Measurements from ENCODE around the gene MYL4.

Gene MYL4

DNA sequence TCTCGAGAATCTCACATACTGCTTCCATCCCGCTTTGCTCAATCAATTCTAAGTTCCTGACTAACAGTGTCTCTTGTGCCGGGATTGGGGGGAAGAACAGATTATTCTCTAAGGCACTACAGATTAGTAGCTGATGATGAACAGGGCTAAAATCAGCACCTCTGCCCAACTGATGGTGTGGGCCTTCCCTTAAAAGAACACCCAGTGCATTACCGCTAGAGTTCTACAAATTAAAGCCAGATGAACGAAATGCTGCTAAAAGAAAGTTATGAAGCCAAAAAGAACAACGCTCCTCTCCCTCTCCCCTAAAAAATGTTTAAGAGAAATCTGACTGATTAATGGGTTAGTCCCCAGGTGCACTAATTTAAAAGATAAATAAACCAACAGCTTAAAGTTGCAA, 24.5 kb upstream of the MYL4 start:
- H3K4me3 Mint-ChIP-seq = no peak overlapping the region
- intact Hi-C loops (cut with micrococcal nuclease) = loop anchor here (5.0 to 10.0 kb wide), 2 partner anchors 43 to 140 kb away; partner anchors contain the start of gene EFCAB13
- H3K27ac Mint-ChIP-seq = no peak overlapping the region

GRCh38 chr17:47188271-47188875, 20.8 kb upstream of the MYL4 start:
- Mint-ChIP-seq H3K36me3 (ENCODE audit: low read depth) (peaks cover 19% of the 10 kb centered on the region), H3K9me3 (no peaks in the 10 kb centered on the region), H3K27ac (peak overlapping the region; percentile 95), H3K4me1 (ENCODE audit: low read depth) (peaks cover 38% of the 10 kb centered on the region), H3K27me3 (no peaks in the 10 kb centered on the region), H3K4me3 (peak overlapping the region; percentile 90)
- intact Hi-C loops (cut with micrococcal nuclease) = loop anchor here (5.0 to 10.0 kb wide), 2 partner anchors 39 to 136 kb away; partner anchors contain the start of gene EFCAB13

More for the DNA sequence above, 24.5 kb upstream of the MYL4 start:
- Mint-ChIP-seq H3K9me3 (no peaks in the 10 kb centered on the region), H3K36me3 (ENCODE audit: low read depth) (peaks cover 47% of the 10 kb centered on the region), H3K27me3 (no peaks in the 10 kb centered on the region), H3K4me1 (ENCODE audit: low read depth) (peaks cover 42% of the 10 kb centered on the region)

DNA sequence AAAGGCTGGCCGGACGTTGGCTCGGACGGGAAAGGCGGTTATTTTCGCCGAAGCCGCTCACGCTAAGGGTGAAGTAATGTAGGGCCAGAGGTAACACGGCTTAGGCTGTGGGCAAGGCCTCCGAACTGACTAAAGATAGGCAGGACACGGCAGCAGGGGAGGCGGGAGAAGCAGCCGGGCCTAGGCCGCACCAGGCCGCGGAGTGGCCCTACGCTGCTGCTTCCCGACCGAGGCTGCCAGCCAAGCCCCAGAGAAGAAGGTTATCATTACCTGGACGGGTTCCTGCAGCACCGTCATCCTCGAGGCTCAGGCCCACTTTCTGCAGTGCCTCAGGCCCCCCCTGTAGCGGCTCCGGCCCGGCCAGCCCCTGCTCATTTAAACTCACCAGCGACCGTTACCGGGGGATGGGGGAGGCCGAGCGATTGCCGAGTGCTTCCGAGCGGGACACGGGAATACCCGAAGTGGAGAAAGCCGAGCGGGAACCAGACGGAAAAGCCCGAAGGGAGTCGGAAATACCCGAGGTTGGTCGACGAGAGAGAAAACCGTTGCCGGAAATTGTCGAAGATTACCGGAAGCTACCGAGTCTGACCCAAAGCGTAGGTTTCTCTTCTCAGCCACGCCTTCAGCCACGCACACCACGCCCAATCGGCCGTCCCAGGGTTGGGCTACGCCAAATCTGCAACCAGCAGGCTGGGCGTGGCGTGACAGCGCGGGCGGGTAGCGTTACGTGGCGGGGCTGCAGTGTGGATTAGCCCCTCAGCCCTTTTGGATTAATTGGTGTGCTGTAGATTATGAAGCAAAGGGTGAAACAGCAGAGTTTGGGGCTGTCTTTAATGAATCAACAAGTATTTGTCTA, 20.0 kb upstream of the MYL4 start, which contains the start of gene CDC27:
Gene CDC27, minus strand, starts transcription at position 420 of the 856 bp plus-strand sequence. Its CDS starts 123 bp downstream, at position 297.
- Mint-ChIP-seq H3K36me3 (ENCODE audit: low read depth) (peaks cover 19% of the 10 kb centered on the region), H3K27ac (peak within 1 kb of the TSS; percentile 95), H3K9me3 (no peaks in the 10 kb centered on the region), H3K4me3 (peak within 1 kb of the TSS; percentile 90), H3K4me1 (ENCODE audit: low read depth) (peaks cover 43% of the 10 kb centered on the region), H3K27me3 (no peaks in the 10 kb centered on the region)
- intact Hi-C loops (cut with micrococcal nuclease) = loop anchor here (5.0 to 10.0 kb wide), 2 partner anchors 38 to 136 kb away; partner anchors contain the start of gene EFCAB13

DNA sequence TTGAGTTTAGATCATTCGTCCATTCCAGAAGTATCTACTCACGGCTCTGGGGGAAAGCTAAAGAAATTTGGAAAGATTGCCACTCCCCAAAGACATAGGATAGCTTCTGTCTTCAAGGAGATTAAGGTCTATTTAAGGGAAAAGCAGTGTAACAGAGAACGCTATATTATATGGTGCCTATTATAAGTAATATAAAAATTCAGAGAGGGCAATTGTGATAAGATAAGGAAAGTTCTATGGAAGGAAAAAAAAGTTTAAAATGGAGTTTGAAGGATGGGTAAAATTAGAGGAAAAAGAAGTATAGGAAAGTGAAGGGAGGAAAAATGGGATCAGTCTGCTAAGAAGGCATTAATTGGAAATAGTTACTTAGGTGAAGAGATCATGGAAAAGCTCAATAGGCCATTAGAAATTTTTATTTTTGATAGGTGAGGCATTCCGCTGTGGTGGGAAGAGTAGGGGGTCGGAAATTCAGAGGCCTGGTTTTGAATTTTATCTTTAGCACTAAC, 19.4 kb upstream of the MYL4 start:
- Mint-ChIP-seq H3K27me3 (peaks cover 4% of the 10 kb centered on the region), H3K27ac (peak overlapping the region; percentile 95), H3K36me3 (ENCODE audit: low read depth) (peaks cover 14% of the 10 kb centered on the region), H3K4me1 (ENCODE audit: low read depth) (peaks cover 37% of the 10 kb centered on the region), H3K4me3 (peak overlapping the region; percentile 90), H3K9me3 (no peaks in the 10 kb centered on the region)
- intact Hi-C loops (cut with micrococcal nuclease) = loop anchor here (5.0 to 10.0 kb wide), 2 partner anchors 38 to 135 kb away; partner anchors contain the start of gene EFCAB13

- Mint-ChIP-seq H3K4me1 (ENCODE audit: low read depth) (peaks cover 37% of the 10 kb centered on the region), H3K27me3 (peaks cover 4% of the 10 kb centered on the region), H3K9me3 (no peaks in the 10 kb centered on the region), H3K36me3 (ENCODE audit: low read depth) (peaks cover 14% of the 10 kb centered on the region), H3K4me3 (no peak overlapping the region), H3K27ac (peak overlapping the region; percentile 95)
- intact Hi-C loops (cut with micrococcal nuclease) = no loop called here
Measured at GRCh38 chr17:47190243-47190642, 18.9 kb upstream of the MYL4 start.

DNA sequence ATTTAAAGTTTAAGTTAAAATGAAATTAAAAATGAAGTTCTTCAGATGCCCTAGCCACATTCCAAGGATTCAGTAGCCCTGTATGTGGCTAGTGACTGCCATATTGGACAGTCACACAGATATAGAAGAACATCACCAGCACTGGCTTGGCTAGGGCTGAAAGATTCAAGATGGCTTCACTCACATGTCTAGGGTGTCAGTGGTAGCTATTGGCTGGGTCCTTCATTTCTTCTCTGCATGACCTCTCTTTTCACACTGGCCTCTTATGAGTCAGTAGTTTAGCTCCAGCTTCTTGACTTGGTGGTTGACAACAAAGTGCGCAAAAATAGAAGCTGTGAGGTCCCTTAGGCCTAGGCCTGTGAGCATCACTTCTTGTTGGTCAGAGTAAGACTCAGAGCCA, 18.4 kb upstream of the MYL4 start:
- H3K4me1 Mint-ChIP-seq (ENCODE audit: low read depth) = peaks cover 36% of the 10 kb centered on the region
- H3K9me3 Mint-ChIP-seq = no peaks in the 10 kb centered on the region
- intact Hi-C loops (cut with micrococcal nuclease) = no loop called here
- no peak overlapping the region for H3K4me3 Mint-ChIP-seq
- peaks cover 14% of the 10 kb centered on the region for H3K36me3 Mint-ChIP-seq (ENCODE audit: low read depth)
- H3K27ac Mint-ChIP-seq = no peak overlapping the region
- H3K27me3 Mint-ChIP-seq = peaks cover 8% of the 10 kb centered on the region

DNA sequence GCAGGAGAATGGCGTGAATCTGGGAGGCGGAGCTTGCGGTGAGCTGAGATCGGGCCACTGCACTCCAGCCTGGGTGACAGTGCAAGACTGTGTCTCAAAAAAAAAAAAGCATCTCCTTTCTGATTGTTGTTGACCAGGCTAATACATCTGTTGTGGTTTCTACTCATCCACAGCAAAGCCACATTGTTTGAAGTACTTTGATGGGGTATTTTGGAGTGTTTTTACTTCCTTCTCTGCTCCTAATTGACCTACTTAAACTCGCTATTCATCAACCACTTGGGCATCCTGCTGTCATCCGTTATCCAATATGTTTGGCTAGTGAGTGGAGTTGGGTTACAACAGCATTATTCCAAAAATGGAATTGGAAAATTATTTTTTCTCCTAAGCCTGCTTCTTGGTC, 16.6 kb upstream of the MYL4 start:
- Mint-ChIP-seq H3K27me3 (peaks cover 8% of the 10 kb centered on the region), H3K4me1 (ENCODE audit: low read depth) (peaks cover 25% of the 10 kb centered on the region), H3K9me3 (no peaks in the 10 kb centered on the region), H3K36me3 (ENCODE audit: low read depth) (peaks cover 8% of the 10 kb centered on the region), H3K4me3 (no peak overlapping the region), H3K27ac (peak overlapping the region; percentile 31)
- intact Hi-C loops (cut with micrococcal nuclease) = no loop called here

GRCh38 chr17:47193931-47194511, 15.1 kb upstream of the MYL4 start:
- peaks cover 25% of the 10 kb centered on the region for H3K4me1 Mint-ChIP-seq (ENCODE audit: low read depth)
- H3K27ac Mint-ChIP-seq = peak overlapping the region; percentile 31
- H3K27me3 Mint-ChIP-seq = peaks cover 8% of the 10 kb centered on the region
- H3K9me3 Mint-ChIP-seq = no peaks in the 10 kb centered on the region
- peaks cover 1% of the 10 kb centered on the region for H3K36me3 Mint-ChIP-seq (ENCODE audit: low read depth)
- H3K4me3 Mint-ChIP-seq = no peak overlapping the region
- intact Hi-C loops (cut with micrococcal nuclease) = no loop called here

DNA sequence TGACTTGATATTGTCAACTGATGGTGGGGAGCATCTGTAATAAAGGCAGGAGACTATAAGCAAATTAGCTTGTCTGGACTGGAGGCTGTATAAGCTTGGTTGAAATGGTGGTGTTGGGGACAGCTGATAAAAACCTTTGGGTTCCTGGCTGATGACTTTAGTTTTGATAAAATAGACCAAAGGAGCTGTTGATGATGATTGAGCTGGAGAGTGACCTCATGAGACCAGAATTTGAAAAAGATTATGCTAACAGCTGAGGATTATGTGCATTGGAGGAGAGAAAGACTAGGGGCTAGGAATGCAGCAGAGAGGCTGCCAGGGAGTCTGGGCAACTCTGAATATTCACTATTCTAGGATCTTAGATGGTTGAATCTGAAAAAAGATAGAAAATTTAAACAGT, 11.3 kb upstream of the MYL4 start:
- Mint-ChIP-seq H3K4me3 (no peak overlapping the region), H3K4me1 (ENCODE audit: low read depth) (peaks cover 29% of the 10 kb centered on the region), H3K9me3 (no peaks in the 10 kb centered on the region), H3K27me3 (peaks cover 8% of the 10 kb centered on the region), H3K27ac (no peak overlapping the region), H3K36me3 (ENCODE audit: low read depth) (no peaks in the 10 kb centered on the region)
- intact Hi-C loops (cut with micrococcal nuclease) = no loop called here

DNA sequence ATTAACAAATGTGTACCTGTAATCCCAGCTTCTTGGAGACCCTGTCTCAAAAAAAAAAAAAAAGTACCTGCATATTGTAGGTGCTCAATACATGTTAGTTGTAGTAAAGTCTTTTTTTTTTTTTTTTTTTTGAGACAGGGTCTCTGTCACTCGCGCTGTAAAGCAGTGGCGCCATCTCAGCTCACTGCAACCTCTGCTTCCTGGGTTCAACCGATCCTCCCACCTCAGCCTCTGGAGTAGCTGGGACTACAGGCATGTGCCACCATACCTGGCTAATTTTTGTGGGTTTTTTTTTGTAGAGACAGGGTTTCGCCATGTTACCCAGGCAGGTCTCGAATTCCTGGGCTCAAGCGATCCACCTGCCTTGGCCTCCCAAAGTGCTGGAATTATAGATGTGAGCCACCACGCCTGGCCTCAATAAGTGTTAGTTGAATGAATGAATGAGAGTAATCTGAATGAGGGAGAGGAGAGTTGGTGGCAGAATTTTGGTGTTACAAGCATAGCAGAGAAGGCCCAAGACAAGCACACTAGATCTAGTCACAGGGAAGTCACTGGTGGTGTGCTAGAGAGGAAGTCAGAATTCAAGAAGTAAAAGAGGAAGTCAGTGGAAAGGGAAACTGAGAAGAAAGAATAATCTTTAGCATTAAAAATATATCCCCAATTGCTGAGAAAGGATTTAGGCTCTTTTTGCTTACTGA, 9.4 kb upstream of the MYL4 start:
- Mint-ChIP-seq H3K4me3 (peak overlapping the region; percentile 55), H3K4me1 (ENCODE audit: low read depth) (peaks cover 39% of the 10 kb centered on the region)

GRCh38 chr17:47200325-47200664, 8.9 kb upstream of the MYL4 start:
- Mint-ChIP-seq H3K4me1 (ENCODE audit: low read depth) (peaks cover 44% of the 10 kb centered on the region), H3K36me3 (ENCODE audit: low read depth) (no peaks in the 10 kb centered on the region), H3K27me3 (peaks cover 4% of the 10 kb centered on the region), H3K27ac (peak overlapping the region; percentile 95), H3K9me3 (no peaks in the 10 kb centered on the region), H3K4me3 (peak overlapping the region; percentile 55)
- intact Hi-C loops (cut with micrococcal nuclease) = no loop called here

More for the DNA sequence above, 9.4 kb upstream of the MYL4 start:
- Mint-ChIP-seq H3K27ac (peak overlapping the region; percentile 95), H3K9me3 (no peaks in the 10 kb centered on the region), H3K36me3 (ENCODE audit: low read depth) (no peaks in the 10 kb centered on the region), H3K27me3 (peaks cover 4% of the 10 kb centered on the region)
- intact Hi-C loops (cut with micrococcal nuclease) = no loop called here

- intact Hi-C loops (cut with micrococcal nuclease) = no loop called here
- H3K4me1 Mint-ChIP-seq (ENCODE audit: low read depth) = peaks cover 52% of the 10 kb centered on the region
- H3K27me3 Mint-ChIP-seq = no peaks in the 10 kb centered on the region
- no peak overlapping the region for H3K4me3 Mint-ChIP-seq
- no peaks in the 10 kb centered on the region for H3K9me3 Mint-ChIP-seq
- H3K36me3 Mint-ChIP-seq (ENCODE audit: low read depth) = no peaks in the 10 kb centered on the region
- H3K27ac Mint-ChIP-seq = peak overlapping the region; percentile 95
Measured at GRCh38 chr17:47201166-47201565, 8.0 kb upstream of the MYL4 start.

DNA sequence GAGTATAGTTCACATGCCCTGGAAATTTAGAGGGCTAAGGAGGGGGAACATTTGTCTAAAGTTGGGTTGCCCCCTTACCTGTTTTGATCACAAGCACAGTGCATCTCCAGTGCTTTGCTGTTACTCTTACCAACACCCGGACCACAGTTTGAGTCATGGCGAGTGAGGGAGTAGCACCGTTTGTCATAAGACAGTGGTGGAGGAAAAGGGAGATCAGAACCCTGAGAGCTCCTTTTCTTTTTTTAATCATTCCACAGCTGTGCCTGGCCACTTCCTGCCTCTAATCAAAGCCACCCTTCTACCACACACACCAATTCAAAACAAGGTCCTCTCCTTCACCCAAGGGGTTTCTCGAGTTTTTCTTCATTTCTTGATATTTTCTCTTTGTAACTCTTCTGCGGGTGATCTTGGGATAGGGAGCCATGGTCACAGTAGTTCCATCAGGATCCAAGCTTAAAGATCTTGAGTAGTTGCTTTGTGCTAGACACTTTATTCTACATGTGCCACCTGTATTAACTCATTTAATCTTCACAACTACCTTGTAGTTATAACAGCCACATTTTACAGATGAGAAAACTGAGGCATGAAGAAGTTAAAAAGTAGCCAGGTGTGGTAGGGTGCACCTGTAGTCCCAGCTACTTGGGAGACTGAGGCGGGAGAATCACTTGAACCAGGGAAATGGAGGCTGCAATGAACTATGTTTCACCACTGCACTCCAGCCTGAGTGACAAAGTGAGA, 5.0 kb upstream of the MYL4 start:
- H3K9me3 Mint-ChIP-seq = no peaks in the 10 kb centered on the region
- intact Hi-C loops (cut with micrococcal nuclease) = no loop called here
- peaks cover 80% of the 10 kb centered on the region for H3K4me1 Mint-ChIP-seq (ENCODE audit: low read depth)
- peaks cover 7% of the 10 kb centered on the region for H3K27me3 Mint-ChIP-seq
- peak overlapping the region; percentile 86 for H3K27ac Mint-ChIP-seq
- H3K36me3 Mint-ChIP-seq (ENCODE audit: low read depth) = no peaks in the 10 kb centered on the region
- no peak overlapping the region for H3K4me3 Mint-ChIP-seq

Measured in dendritic cell treated with granulocyte-macrophage colony-stimulating factor and Interleukin-4, amounts not matched to agents 40 ng/mL and 50 ng/mL, for 4 days (primary cell).